GM12878 (cell line): ENCODE results near the gene TTC32. TPM values are rescaled to one million over a fixed set of nuclear protein-coding genes. Genes with fewer than 3 reads are reported as not detected.
A peak's percentile ranks its signal among the peaks of the same experiment; 100 is the strongest.

Source experiments
- ASH2L ChIP-seq: fragments of 300-600, 200-600 bp; sonication (generic); IDR thresholded peaks from 2 replicates; pipeline ENCODE4 v1.6.1; 2017; ENCODE audit warnings: low read depth, mild to moderate bottlenecking, borderline replicate concordance
- BCL11A ChIP-seq: IDR thresholded peaks from 2 replicates; pipeline ENCODE4 v1.6.1; 2011; ENCODE audit warnings: low read depth, low read length
- CBX5 ChIP-seq: sonication (generic); IDR thresholded peaks from 2 replicates; pipeline ENCODE4 v1.6.1; 2016; ENCODE audit warnings: low read depth, moderate library complexity, mild to moderate bottlenecking, inconsistent platforms
- CHD4 ChIP-seq: fragments of 200-600 bp; sonication (generic); IDR thresholded peaks from 2 replicates; pipeline ENCODE4 v1.6.1; 2016; ENCODE audit warnings: mild to moderate bottlenecking
- EZH2 ChIP-seq: IDR thresholded peaks from 2 replicates; pipeline ENCODE4 v1.6.1; 2012; ENCODE audit warnings: low read depth, mild to moderate bottlenecking, control low read depth, inconsistent platforms, low read length, borderline replicate concordance; ENCODE audit not compliant: control insufficient read depth
- HCFC1 ChIP-seq: fragments of 150-350 bp; IDR thresholded peaks from 2 replicates; pipeline ENCODE4 v1.6.1; 2014; ENCODE audit warnings: low read length
- HDAC6 ChIP-seq: fragments of 200-600 bp; sonication (generic); IDR thresholded peaks from one replicate; pipeline ENCODE4 v1.8.0; 2017; ENCODE audit warnings: antibody characterized with exemption; ENCODE audit not compliant: unreplicated experiment
- IRF3 ChIP-seq: fragments of 450-650 bp; IDR thresholded peaks from 2 replicates; pipeline ENCODE4 v1.6.1; 2014; ENCODE audit warnings: mild to moderate bottlenecking
- LARP7 ChIP-seq: fragments of 450-650 bp; IDR thresholded peaks from 2 replicates; pipeline ENCODE4 v1.6.1; 2017; ENCODE audit warnings: mild to moderate bottlenecking
- PAX8 ChIP-seq: fragments of 450-650 bp; IDR thresholded peaks from 2 replicates; pipeline ENCODE4 v1.6.1; 2017; ENCODE audit warnings: mild to moderate bottlenecking, moderate library complexity
- RELA ChIP-seq: fragments of 450-650 bp; IDR thresholded peaks from 2 replicates; pipeline ENCODE4 v1.8.0; 2014; ENCODE audit warnings: borderline replicate concordance; ENCODE audit not compliant: partially characterized antibody
- SKIL ChIP-seq: fragments of 450-650 bp; IDR thresholded peaks from 2 replicates; pipeline ENCODE4 v1.6.1; 2017; ENCODE audit warnings: mild to moderate bottlenecking, low read depth, inconsistent platforms; ENCODE audit not compliant: poor library complexity, severe bottlenecking
- SPI1 ChIP-seq: IDR thresholded peaks from 2 replicates; pipeline ENCODE4 v1.6.1; 2011; ENCODE audit warnings: low read depth, mild to moderate bottlenecking, low read length, moderate library complexity, borderline replicate concordance; ENCODE audit not compliant: insufficient read depth
- TCF3 ChIP-seq: IDR thresholded peaks from 2 replicates; pipeline ENCODE4 v1.6.1; 2012; ENCODE audit warnings: low read depth, mild to moderate bottlenecking, low read length, borderline replicate concordance; ENCODE audit not compliant: insufficient read depth
- ZNF217 ChIP-seq: fragments of 450-650 bp; IDR thresholded peaks from 2 replicates; pipeline ENCODE4 v1.6.1; 2017; ENCODE audit warnings: antibody characterized with exemption, mild to moderate bottlenecking
- polyA plus RNA-seq, 11 experiments: library from polyadenylated mRNA; depleted of rRNA in 4 of 11; unstranded in 6 of 11; stranded (reverse) in 5 of 11; fragments of >200 nt; fragmentation: Nextera tagmentation in 4 of 11; fragmentation: Illumina TruSeq in 1 of 11; extraction: Ambion mirVana in 4 of 11; extraction: Trizol in 1 of 11; gene quantifications; 1 replicate in 1 of 11; 2 replicates in 10 of 11; pipeline versions ENCODE4 v1.2.1 to v1.2.3, GENCODE V29; 2011 to 2016; ENCODE audit warnings: inconsistent platforms in 2 of 11, missing spikeins in 2 of 11, low read depth in 1 of 11
- total RNA-seq, 4 experiments: library from RNA; depleted of rRNA in 3 of 4; stranded (reverse); fragments of >200 nt in 3 of 4; fragmentation: Illumina TruSeq in 1 of 4; extraction: Trizol in 1 of 4; gene quantifications; 2 replicates each; pipeline versions ENCODE4 v1.2.1 to v1.2.3, GENCODE V29; 2013 to 2021
- TF ChIP-seq, protein P1 (sequence below): fragments of 450-650 bp; IDR thresholded peaks from 2 replicates; pipeline ENCODE4 v1.6.1; 2017; ENCODE audit warnings: mild to moderate bottlenecking

Gene TTC32
- total and polyA plus RNA-seq, 10 of the 15 experiments (the other 5 are each of a cell fraction or from before 2014, with no cell fraction given), result 11.1 to 30.0 (median 19.7) TPM

- TF ChIP-seq ZNF217, result no peak
- no peak for TF ChIP-seq HDAC6
- TF ChIP-seq PAX8, result peak; percentile 6; the same call in 1 of the 2 replicates
- no peak for TF ChIP-seq SKIL
- TF ChIP-seq RELA, result no peak
- no peak for TF ChIP-seq IRF3
- no peak for TF ChIP-seq SPI1
- no peak for TF ChIP-seq CHD4
- TF ChIP-seq EZH2, result no peak
- TF ChIP-seq BCL11A, result no peak
- TF ChIP-seq TCF3, result no peak
- no peak for TF ChIP-seq CBX5
- TF ChIP-seq, protein P1, sequence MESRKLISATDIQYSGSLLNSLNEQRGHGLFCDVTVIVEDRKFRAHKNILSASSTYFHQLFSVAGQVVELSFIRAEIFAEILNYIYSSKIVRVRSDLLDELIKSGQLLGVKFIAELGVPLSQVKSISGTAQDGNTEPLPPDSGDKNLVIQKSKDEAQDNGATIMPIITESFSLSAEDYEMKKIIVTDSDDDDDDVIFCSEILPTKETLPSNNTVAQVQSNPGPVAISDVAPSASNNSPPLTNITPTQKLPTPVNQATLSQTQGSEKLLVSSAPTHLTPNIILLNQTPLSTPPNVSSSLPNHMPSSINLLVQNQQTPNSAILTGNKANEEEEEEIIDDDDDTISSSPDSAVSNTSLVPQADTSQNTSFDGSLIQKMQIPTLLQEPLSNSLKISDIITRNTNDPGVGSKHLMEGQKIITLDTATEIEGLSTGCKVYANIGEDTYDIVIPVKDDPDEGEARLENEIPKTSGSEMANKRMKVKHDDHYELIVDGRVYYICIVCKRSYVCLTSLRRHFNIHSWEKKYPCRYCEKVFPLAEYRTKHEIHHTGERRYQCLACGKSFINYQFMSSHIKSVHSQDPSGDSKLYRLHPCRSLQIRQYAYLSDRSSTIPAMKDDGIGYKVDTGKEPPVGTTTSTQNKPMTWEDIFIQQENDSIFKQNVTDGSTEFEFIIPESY, result no peak
- TF ChIP-seq LARP7, result no peak
- TF ChIP-seq ASH2L, result peak; percentile 73; the same call in 1 of the 2 replicates
- no peak for TF ChIP-seq HCFC1
These were observed 495 bp upstream of the TTC32 start (continued) for GRCh38 chr2:19902216-19902740.
